B cell (primary cell): ENCODE data around the gene TMBIM1.

Source experiments
- CTCF ChIP-seq: fragments of 200-600 bp; IDR thresholded peaks from one replicate; pipeline ENCODE4 v1.8.0; 2022; ENCODE audit warnings: antibody characterized with exemption, mild to moderate bottlenecking
- EZH2 ChIP-seq: IDR thresholded peaks from 2 replicates; pipeline ENCODE4 v1.6.1; 2012; ENCODE audit warnings: borderline replicate concordance, low read depth, mild to moderate bottlenecking, moderate library complexity, low read length; ENCODE audit not compliant: insufficient read depth, poor library complexity, severe bottlenecking

DNA sequence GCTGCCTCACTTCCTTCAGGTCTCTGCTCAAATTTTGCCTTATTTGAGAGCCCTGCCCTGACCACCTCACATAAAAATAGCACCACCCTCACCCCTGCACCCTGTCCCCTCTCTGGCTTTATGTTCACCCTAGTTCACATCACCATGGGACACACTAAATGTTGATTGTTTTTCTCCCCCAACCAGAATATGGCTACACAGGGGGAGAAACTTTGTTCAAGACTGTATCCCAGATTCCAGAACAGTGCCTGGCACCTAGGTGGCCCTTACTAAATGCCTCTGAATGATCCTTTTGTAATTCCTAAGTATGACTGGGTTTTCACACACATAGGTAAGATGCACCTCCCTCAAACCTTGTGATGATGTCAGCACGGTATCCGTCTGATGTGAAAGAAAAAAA, 36.0 kb upstream of the TMBIM1 start:
- TF ChIP-seq EZH2 (no peak), CTCF (no peak)
